HG03378 (cell line): ENCODE measurements around the gene PKLR.
"Not testable (repeated sequence)": the region's sequence is repeated elsewhere in the genome, so short reads cannot be mapped to it uniquely, and the experiment has no call there.

Experiments
- ATAC-seq: cut with Tn5 transposase; IDR thresholded peaks from one replicate; pipeline ENCODE4 v1.9.1; 2021; ENCODE audit warnings: mild to moderate bottlenecking, moderate library complexity; ENCODE audit not compliant: unreplicated experiment

PKLR gene

DNA sequence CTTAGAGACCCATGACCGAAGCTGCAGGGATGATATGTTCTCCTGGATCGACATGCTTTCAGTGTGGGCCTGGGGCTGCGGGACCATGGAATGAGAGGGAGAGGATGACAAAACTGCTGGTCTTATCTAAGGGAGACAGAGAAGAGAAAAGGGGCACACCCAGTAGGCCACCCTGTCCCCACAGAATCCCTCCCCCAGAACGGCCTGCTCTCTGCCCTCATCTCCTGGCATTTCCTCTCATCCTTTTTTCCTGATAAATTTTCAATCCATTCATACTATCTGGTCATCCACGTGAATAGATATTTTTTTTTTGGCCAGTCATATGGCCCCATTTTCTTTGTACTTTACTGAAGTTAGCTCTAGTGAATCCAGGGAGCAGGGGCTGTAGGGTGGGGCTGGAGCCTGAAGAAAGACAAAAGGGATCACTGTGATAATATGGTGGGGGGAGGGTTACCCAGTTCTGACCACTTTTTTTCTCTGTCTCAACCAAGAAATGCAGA, at the start of gene PKLR:
Gene PKLR, minus strand, starts transcription at position 97 of the 500 bp plus-strand sequence. Its CDS starts 43 bp downstream, at position 54.
- ATAC-seq, result no peak

DNA sequence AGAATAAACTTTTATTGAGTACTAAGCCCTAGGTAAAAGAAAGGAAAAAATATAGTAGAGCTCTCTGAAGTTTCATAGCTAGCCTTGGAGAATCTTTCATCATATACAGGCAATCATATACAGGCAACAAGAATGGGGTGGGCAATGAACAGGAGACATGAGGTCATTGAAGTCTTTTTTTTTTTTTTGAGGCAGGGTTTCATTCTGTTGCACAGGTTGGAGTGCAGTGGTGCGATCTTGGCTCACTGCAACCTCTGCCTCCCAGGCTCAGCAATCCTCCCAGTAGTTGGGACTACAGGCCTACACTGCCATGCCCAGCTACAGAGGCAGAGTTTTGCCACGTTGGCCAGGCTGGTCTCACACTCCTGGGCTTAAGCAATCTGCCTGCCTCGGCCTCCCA, 41.6 kb upstream of the PKLR start:
- no peak for ATAC-seq

DNA sequence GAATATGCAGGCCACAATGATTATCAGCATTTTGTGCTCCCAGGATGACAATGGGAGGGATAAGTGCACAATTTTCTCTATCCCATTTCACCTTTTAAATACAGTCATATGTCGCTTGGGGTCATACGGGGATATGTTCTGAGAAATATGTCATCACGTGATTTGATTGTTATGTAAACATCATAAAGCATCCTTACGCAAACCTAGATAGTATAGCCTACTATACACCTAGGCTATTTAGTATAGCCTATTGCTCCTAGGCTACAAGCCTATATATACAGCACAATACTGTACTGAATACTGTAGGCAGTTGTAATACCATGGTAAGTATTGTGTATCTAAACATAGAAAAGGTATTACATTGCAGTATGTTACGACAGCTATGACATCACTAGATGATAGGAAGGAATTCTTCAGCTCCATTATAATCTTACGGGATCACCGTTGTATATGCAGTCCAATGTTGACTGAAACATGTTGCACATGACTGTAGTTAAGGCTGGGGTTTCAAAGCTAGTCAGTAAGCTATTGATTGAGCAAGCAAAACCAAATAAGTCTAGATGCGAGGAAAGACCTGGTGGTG, 38.4 kb upstream of the PKLR start:
- no peak for ATAC-seq

- no peak for ATAC-seq
Measured at GRCh38 chr1:155334962-155335361, 33.7 kb upstream of the PKLR start.

DNA sequence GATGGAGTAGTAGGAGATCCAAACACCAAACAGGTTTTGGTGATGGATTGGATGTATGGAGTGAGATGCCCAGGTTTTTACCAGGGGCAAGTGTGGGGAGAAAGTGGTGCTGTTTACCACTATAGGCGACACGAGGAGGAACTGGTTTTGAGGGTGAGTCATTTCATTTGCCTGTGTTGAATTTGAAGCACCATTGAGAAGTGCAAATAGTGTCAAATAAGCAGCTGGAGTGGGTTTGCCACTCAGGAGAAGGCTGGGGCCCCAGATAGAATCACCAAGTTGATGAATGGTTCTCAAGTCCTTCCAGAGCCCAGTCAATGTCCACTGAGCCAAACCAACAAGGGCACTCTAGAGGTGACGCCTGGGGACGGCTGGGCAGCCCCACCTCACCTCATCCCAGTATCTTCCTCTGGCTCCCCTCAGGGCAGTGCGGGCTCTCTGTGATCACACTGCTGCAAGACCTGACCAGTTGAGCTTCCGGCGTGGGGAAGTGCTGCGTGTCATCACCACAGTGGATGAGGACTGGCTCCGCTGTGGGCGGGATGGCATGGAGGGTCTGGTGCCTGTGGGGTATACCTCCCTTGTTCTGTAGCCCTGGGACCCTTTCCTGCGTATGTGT, 28.9 kb upstream of the PKLR start:
- no peak for ATAC-seq

DNA sequence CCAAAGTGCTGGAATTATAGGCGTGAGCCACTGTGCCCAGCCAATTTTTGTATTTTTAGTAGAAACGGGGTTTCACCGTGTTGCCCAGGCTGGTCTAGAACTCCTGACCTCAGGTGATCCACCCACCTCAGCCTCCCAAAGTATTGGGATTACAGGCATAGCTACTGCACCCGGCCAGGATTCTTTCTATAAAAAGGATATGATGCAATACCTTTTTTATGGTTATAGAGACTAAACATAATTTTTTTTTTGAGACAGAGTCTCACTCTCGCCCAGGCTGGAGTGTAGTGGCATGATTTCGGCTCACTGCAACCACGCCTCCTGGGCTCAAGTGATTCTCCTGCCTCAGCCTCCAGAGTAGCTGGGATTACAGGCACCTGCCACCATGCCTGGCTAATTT, 27.6 kb upstream of the PKLR start:
- not testable (repeated sequence) for ATAC-seq

DNA sequence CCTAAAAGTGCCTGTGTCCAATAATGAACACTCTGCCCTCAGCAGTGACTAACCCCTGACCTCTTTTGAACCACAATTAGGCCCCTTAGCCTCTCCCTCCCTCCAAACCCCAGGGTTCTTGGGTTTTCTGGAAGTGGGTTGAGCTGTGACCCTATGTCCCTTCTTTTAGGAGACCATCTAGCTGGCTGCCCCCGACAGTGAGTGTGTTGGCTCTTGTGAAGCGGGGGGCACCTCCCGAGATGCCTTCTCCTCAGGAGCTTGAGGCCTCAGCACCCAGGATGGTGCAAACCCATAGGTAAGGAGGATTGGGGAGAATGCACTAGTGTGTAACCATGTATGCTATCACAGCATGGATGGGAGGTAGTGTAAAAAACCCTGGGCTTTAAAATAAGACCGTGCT, 26.7 kb upstream of the PKLR start:
- no peak for ATAC-seq

DNA sequence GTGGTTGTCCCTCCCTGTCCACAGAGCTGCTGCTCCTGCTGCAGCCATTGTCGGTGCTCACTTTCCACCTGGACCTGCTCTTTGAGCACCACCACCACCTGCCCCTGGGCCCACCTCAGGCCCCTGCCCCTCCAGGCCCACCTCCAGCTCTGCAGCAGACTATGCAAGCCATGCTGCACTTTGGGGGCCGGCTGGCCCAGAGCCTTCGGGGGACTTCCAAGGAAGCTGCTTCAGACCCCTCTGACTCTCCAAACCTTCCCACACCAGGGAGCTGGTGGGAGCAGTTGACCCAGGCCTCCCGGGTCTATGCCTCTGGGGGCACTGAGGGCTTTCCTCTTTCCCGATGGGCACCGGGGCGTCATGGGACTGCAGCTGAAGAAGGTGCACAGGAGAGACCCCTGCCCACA, 25.4 kb upstream of the PKLR start:
- no peak for ATAC-seq

DNA sequence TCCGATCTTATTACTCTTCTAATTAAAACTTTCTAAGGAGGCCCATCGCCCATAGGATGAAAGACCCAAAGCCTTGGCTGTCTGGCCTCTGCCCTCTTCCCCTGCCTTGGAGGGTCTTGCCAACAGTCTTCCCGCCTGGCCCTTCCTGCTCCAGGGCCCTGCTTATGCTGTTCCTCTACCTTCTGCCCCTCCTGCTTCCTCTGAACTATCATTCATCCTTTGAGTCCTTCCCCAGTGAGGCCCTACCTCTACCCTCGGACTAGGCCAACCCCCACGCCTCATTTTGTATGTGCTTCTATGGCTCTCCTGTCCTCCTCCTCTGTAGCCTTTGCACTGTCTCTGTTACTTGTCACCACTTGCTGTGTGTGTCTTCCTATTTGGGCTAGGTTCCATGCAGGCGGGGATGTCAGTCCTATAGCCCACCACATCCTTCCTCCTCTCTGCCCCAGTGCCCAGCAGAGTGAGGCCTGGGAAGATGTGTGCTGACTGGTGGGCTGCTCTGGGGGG, 24.8 kb upstream of the PKLR start:
- ATAC-seq, result no peak

- ATAC-seq, result no peak
Measured at GRCh38 chr1:155325603-155325893, 24.3 kb upstream of the PKLR start.

GRCh38 chr1:155324717-155325602, 23.7 kb upstream of the PKLR start:
- ATAC-seq, result no peak

GRCh38 chr1:155324037-155324716, 22.9 kb upstream of the PKLR start:
- peak; percentile 50 for ATAC-seq

DNA sequence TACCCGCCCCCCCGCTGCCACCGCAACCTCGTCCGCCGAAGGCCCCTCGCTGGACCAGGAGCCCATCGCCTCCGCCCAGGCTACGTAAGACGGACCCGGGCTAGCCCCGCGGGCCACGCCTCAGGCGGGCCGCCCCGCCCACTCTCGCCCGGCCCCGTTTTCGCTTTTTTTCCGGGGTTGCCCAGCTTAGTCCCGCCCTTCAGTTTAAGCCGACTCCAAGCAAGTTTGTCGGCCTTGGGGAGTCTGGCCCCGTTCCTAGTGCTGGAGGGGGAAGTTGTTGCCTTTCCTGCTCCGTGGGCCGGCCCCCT, 22.4 kb upstream of the PKLR start:
- peak; percentile 2 for ATAC-seq

DNA sequence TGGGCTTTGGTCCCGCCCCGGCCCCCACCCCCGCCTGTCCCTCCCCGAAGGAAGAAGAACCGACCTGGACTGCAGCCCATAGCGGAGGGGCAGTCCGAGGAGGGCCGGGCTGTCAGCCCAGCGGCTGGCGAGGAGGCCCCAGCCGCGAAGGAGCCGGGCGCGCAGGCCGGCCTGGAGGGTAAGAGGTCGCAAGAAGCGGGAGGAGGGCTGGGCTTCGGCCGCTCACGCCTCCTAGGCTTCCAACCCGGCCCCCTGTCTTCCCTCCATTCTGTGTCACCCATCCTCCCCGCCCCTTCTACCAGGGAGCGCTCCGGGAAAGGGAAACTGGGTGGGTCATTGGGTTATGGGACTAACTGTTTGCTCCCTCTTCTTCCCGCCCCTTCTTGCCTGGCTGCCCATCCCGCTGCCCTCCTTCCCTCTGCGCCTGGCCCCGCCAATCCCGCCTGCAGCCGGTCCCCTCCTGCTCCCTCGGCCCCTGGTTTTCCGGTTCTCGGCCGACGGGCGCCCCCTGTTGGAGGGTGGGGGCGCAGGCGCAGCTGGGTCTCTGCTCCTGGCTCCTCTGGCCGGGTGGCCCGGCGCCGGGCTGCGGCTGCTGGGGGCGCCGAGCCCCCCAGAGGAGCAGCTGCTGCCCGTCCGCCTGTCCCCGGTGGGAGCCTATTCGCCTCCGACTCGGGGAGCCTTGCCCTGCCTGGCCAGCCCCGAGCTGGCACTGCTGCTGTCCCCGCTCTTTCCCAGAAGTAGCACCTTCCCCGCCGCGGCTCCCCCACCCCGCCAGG, 21.9 kb upstream of the PKLR start:
- no peak for ATAC-seq

- ATAC-seq, result no peak
Measured at GRCh38 chr1:155322571-155322952, 21.3 kb upstream of the PKLR start.

DNA sequence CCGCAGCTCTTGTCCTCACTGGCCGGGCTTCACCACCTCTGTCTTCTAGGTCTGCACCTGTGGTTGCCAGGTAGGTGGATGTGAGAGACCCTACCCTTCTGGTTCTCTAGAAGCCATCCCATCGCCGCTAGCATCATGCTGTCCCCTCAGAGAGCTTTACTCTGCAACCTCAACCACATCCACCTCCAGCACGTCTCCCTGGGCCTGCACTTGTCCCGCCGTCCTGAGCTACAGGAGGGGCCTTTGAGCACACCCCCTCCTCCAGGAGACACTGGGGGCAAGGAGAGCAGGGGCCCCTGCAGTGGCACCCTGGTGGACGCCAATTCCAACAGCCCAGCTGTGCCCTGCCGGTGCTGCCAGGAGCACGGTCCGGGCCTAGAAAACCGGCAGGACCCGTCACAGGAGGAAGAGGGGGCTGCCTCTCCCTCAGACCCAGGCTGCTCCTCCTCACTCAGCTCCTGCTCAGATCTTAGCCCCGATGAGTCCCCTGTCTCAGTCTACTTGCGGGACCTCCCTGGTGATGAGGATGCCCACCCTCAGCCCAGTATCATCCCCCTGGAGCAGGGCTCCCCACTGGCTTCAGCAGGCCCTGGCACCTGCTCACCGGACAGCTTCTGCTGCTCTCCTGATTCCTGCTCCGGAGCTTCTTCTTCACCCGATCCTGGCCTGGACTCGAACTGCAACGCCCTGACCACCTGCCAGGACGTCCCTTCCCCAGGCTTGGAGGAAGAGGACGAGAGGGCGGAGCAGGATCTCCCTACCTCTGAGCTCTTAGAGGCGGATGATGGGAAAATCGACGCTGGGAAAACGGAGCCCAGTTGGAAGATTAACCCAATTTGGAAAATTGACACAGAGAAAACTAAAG, 20.6 kb upstream of the PKLR start:
- no peak for ATAC-seq

DNA sequence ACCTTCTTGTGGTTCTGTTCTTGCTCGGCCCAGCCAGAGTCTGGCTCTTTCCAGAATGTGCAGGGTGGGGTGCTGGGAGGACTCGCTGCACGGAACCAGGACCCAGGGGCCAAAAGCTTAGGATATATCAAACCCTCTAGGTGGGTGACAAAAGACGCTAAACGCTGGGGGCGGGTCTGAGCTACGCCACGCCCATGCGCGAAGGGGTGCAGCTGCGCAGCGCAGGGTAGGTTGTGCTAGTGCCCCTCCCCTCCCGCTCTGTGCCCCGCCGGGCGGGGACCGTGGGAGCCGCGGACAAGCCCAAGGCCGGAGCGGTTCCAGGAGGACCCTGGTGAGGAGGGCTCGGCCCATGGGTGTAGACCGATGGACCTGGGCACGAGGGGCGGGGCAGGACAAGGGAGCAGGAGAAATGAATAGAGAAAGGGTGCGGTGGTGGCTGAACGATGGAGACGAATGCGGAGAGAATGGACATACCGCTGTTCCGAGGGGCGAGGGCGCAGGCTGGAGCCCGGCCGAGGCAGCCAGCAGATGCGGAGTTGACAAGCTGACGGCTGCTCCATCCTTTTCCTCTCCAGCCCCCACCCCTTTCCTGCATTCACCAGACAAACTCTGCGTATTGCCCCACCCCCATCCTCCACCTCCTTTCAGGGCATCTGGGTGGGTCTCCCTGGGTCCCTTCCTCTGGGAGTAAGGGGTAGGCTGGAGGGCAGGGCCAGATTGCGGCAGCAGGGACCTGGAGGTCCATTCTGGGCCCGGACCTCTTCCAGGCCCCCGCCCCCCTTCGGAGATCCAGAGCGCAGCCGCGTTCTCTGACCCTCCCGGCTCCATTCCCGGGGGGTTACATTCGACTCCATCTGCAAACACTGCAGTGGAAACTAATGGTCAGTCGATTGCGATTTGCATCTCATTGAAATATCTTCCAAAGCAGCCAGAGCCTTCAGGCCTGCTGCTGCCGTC, 19.7 kb upstream of the PKLR start, which contains the start of gene RUSC1:
Gene RUSC1, plus strand, starts transcription at position 234 of the 957 bp plus-strand sequence. CDS start 880 bp downstream, outside the sequence.
- no peak for ATAC-seq

GRCh38 chr1:155320252-155320651, 19.0 kb upstream of the PKLR start:
- ATAC-seq, result no peak
